CD14-positive monocyte (primary cell): Measurements from ENCODE around the gene PDE4D. TPM values are rescaled to one million over a fixed set of nuclear protein-coding genes. Genes with fewer than 3 reads are reported as not detected.

Source experiments
- DNase-seq, 3 donors: peaks; one replicate each; pipeline ENCODE4 v3.0.0-alpha.2; 2011 to 2022
- H2AFZ ChIP-seq: 2 replicates; pipeline ENCODE4 v1.6.0; 2012; ENCODE audit warnings: mild to moderate bottlenecking, low read depth, low read length, inconsistent platforms; ENCODE audit not compliant: insufficient read depth, poor library complexity, severe bottlenecking
- H3K27ac ChIP-seq, 2 donors: 1 replicate in 1 of 2; 2 replicates in 1 of 2; pipeline ENCODE4 v1.5.1; 2012 to 2013; ENCODE audit warnings: low read length in 2 of 2, control low read depth in 1 of 2, inconsistent platforms in 1 of 2, low read depth in 1 of 2, mild to moderate bottlenecking in 1 of 2
- H3K27me3 ChIP-seq, 2 donors: one replicate each; pipeline versions ENCODE4 v1.6.0 to v1.6.1; 2011 to 2013; ENCODE audit warnings: low read length in 2 of 2; ENCODE audit not compliant: control insufficient read depth in 2 of 2, insufficient read depth in 2 of 2
- H3K36me3 ChIP-seq, 2 donors: replicated peaks in 1 of 2; 1 replicate in 1 of 2; 2 replicates in 1 of 2; pipeline versions ENCODE4 v1.5.1 to v1.6.1; 2012 to 2013; ENCODE audit warnings: low read length in 2 of 2, control low read depth in 1 of 2, inconsistent platforms in 1 of 2, mild to moderate bottlenecking in 1 of 2; ENCODE audit not compliant: insufficient read depth in 2 of 2, control insufficient read depth in 1 of 2
- H3K4me1 ChIP-seq, 2 donors: 1 replicate in 1 of 2; 2 replicates in 1 of 2; pipeline versions ENCODE4 v1.5.1 to v1.6.1; 2012 to 2013; ENCODE audit warnings: low read length in 2 of 2, control low read depth in 1 of 2, inconsistent platforms in 1 of 2, mild to moderate bottlenecking in 1 of 2, moderate library complexity in 1 of 2; ENCODE audit not compliant: insufficient read depth in 2 of 2, control insufficient read depth in 1 of 2
- H3K4me2 ChIP-seq: replicated peaks from 2 replicates; pipeline ENCODE3; 2012; ENCODE audit warnings: low read length, moderate library complexity, mild to moderate bottlenecking; ENCODE audit not compliant: poor library complexity, severe bottlenecking; ENCODE audit errors: extremely low read depth
- H3K4me3 ChIP-seq, 3 experiments: fragments of 200-600 bp in 1 of 3; sonication (generic) in 1 of 3; replicated peaks in 1 of 3; 1 replicate in 2 of 3; 2 replicates in 1 of 3; pipeline ENCODE4 v1.5.1; 2011 to 2013; ENCODE audit warnings: low read length in 3 of 3, mild to moderate bottlenecking in 3 of 3, control low read depth in 2 of 3, low read depth in 2 of 3, inconsistent platforms in 1 of 3, moderate library complexity in 1 of 3
- H3K79me2 ChIP-seq: 2 replicates; pipeline ENCODE4 v1.6.0; 2012; ENCODE audit warnings: mild to moderate bottlenecking, control low read depth, inconsistent platforms, low read length, moderate library complexity; ENCODE audit not compliant: insufficient read depth
- H3K9ac ChIP-seq: 2 replicates; pipeline ENCODE4 v1.6.0; 2017; ENCODE audit warnings: low read length, mild to moderate bottlenecking; ENCODE audit not compliant: insufficient read depth, poor library complexity, severe bottlenecking
- H3K9me3 ChIP-seq, 2 donors: replicated peaks in 1 of 2; 1 replicate in 1 of 2; 2 replicates in 1 of 2; pipeline versions ENCODE4 v1.5.1 to v1.6.1; 2012 to 2013; ENCODE audit warnings: low read length in 2 of 2, control low read depth in 1 of 2; ENCODE audit not compliant: control insufficient read depth in 1 of 2, insufficient read depth in 1 of 2
- H4K20me1 ChIP-seq: 2 replicates; pipeline ENCODE4 v1.6.0; 2012; ENCODE audit warnings: mild to moderate bottlenecking, low read length, control low read depth, moderate library complexity; ENCODE audit not compliant: insufficient read depth
- H3K27ac Mint-ChIP-seq, 7 donors: one replicate each; pipeline ENCODE4 v1.8.0; 2020; ENCODE audit warnings: mild to moderate bottlenecking in 7 of 7, mixed read lengths in 7 of 7, moderate library complexity in 6 of 7, inconsistent platforms in 2 of 7
- H3K27me3 Mint-ChIP-seq, 3 donors: one replicate each; pipeline ENCODE4 v1.8.0; 2021 to 2022; ENCODE audit warnings: low read depth in 3 of 3, mild to moderate bottlenecking in 3 of 3, mixed read lengths in 3 of 3, moderate library complexity in 3 of 3, inconsistent platforms in 1 of 3
- H3K36me3 Mint-ChIP-seq, 2 donors: one replicate each; pipeline ENCODE4 v1.8.0; 2020; ENCODE audit warnings: mixed read lengths in 2 of 2, inconsistent platforms in 1 of 2, mild to moderate bottlenecking in 1 of 2
- H3K4me1 Mint-ChIP-seq: one replicate; pipeline ENCODE4 v1.8.0; 2020; ENCODE audit warnings: mild to moderate bottlenecking, mixed read lengths
- H3K4me3 Mint-ChIP-seq, 2 donors: one replicate each; pipeline ENCODE4 v1.8.0; 2020; ENCODE audit warnings: mild to moderate bottlenecking in 2 of 2, mixed read lengths in 2 of 2, moderate library complexity in 1 of 2
- H3K9me3 Mint-ChIP-seq, 7 donors: one replicate each; pipeline ENCODE4 v1.8.0; 2020 to 2022; ENCODE audit warnings: mixed read lengths in 7 of 7, mild to moderate bottlenecking in 6 of 7, moderate library complexity in 6 of 7, inconsistent platforms in 2 of 7
- WGBS: methylation state at CpG from one replicate; pipeline ENCODE4 v1.1.5; 2013; ENCODE audit warnings: missing lambda C conversion rate; ENCODE audit not compliant: insufficient coverage; 5-methylcytosine and 5-hydroxymethylcytosine counted together
- intact Hi-C, 2 donors: fragments of 100-400 bp; cut with micrococcal nuclease; formaldehyde crosslinking; loops; one replicate each; pipeline versions ENCODE4 v1.15.0 to v1.15.1; 2023
- polyA plus RNA-seq, 3 donors: library from polyadenylated mRNA; depleted of rRNA in 1 of 3; unstranded in 2 of 3; stranded (reverse) in 1 of 3; fragments of 300-500 nt in 2 of 3; fragments of >200 nt in 1 of 3; fragmentation: Illumina TruSeq in 2 of 3; gene quantifications; 1 replicate in 2 of 3; 2 replicates in 1 of 3; pipeline ENCODE4 v1.2.3, GENCODE V29; 2012 to 2021
- TF ChIP-seq, protein P1 (sequence below): fragments of 200-600 bp; IDR thresholded peaks from one replicate; pipeline ENCODE4 v1.8.0; 2022; ENCODE audit warnings: antibody characterized with exemption, mild to moderate bottlenecking

The PDE4D gene
- polyA plus RNA-seq, 3 donors: 1.9 to 3.4 (median 2.8) TPM

DNA sequence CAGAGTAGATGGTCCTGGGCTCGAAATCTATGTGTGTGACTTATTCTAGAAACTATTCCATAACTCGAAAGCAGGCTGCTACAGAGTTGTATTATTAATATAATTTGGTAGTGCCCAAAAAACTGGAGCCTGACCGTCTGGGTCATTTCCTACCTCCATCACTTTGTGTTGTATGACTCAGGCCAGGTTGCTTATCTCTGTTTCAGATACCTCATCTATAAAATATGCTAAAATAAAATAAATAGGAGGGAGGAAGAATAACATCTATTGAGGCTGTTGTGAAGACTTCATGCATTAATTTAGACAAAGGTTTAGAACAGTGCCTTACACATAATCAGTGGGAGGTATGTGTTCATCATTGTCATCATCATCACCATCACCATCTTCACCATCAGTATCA, 57.7 kb downstream of the PDE4D start:
- no peak overlapping the region for H3K4me2 ChIP-seq
- H3K36me3 Mint-ChIP-seq: peaks cover 18 to 19% of the 10 kb centered on the region in 2 donors
- H3K4me1 ChIP-seq: no peaks in the 10 kb centered on the region
- H3K4me3 ChIP-seq: no peak overlapping the region
- TF ChIP-seq, protein P1, sequence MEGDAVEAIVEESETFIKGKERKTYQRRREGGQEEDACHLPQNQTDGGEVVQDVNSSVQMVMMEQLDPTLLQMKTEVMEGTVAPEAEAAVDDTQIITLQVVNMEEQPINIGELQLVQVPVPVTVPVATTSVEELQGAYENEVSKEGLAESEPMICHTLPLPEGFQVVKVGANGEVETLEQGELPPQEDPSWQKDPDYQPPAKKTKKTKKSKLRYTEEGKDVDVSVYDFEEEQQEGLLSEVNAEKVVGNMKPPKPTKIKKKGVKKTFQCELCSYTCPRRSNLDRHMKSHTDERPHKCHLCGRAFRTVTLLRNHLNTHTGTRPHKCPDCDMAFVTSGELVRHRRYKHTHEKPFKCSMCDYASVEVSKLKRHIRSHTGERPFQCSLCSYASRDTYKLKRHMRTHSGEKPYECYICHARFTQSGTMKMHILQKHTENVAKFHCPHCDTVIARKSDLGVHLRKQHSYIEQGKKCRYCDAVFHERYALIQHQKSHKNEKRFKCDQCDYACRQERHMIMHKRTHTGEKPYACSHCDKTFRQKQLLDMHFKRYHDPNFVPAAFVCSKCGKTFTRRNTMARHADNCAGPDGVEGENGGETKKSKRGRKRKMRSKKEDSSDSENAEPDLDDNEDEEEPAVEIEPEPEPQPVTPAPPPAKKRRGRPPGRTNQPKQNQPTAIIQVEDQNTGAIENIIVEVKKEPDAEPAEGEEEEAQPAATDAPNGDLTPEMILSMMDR: no peak
- H3K4me3 Mint-ChIP-seq: no peak overlapping the region
- H3K27me3 ChIP-seq: no peaks in the 10 kb centered on the region
- no peaks in the 10 kb centered on the region for H3K9me3 Mint-ChIP-seq
- H3K9ac ChIP-seq: no peak overlapping the region
- DNase-seq: no peak
- H3K27me3 Mint-ChIP-seq: no peaks in the 10 kb centered on the region
- no peak overlapping the region for H3K27ac ChIP-seq
- WGBS: no CpG with 5 or more reads among the region's 3 CpGs
- peaks cover 5% of the 10 kb centered on the region for H3K4me1 Mint-ChIP-seq
- H3K9me3 ChIP-seq: no peaks in the 10 kb centered on the region
- no peak overlapping the region for H2AFZ ChIP-seq
- intact Hi-C loops: no loop called here
- no peak overlapping the region for H3K27ac Mint-ChIP-seq
- H4K20me1 ChIP-seq: no peaks in the 10 kb centered on the region
- no peaks in the 10 kb centered on the region for H3K79me2 ChIP-seq
- no peaks in the 10 kb centered on the region for H3K36me3 ChIP-seq

DNA sequence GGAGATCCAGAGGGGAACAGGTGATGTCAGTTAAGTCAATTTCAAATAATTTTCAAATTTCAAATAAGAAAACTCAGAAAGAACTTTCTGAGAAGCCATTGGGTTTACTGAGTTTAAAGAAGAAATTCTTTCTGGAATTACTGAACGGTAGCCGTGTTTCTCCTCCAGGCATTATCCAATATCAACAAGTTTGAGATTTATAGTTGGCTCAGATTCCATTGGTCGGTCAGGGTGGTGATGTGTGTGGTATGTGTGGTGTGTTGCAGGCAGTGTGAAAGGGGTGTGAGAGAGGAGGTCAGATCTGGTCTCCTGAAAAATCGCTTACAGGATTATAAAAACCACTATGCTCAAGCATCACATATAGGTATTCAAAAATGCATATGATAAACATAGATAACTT, 60.1 kb downstream of the PDE4D start:
- Mint-ChIP-seq H3K9me3 (no peaks in the 10 kb centered on the region), H3K36me3 (peaks cover 7 to 9% of the 10 kb centered on the region in 2 donors), H3K4me3 (no peak overlapping the region), H3K27me3 (peaks cover 0 to 2% (median 0%) of the 10 kb centered on the region in 3 donors), H3K4me1 (peaks cover 5% of the 10 kb centered on the region), H3K27ac (peak overlapping the region in 1 of 7 donors; percentile 2)
- Histone ChIP-seq H3K9ac (no peak overlapping the region), H3K27ac (no peak overlapping the region), H3K9me3 (no peaks in the 10 kb centered on the region), H3K79me2 (no peaks in the 10 kb centered on the region), H3K4me1 (no peaks in the 10 kb centered on the region), H3K36me3 (no peaks in the 10 kb centered on the region), H3K4me3 (no peak overlapping the region), H4K20me1 (no peaks in the 10 kb centered on the region), H3K4me2 (no peak overlapping the region), H3K27me3 (no peaks in the 10 kb centered on the region), H2AFZ (no peak overlapping the region)
- no CpG with 5 or more reads among the region's 4 CpGs for WGBS
- DNase-seq: no peak
- TF ChIP-seq, protein P1: no peak
- intact Hi-C loops: no loop called here
